GM12874 (cell line): ENCODE results near the gene PLEKHA8.

Experiments used
- CTCF ChIP-seq: IDR thresholded peaks from 2 replicates; pipeline ENCODE4 v1.5.1; 2011; ENCODE audit warnings: low read depth, mild to moderate bottlenecking, control low read depth, low read length, moderate library complexity; ENCODE audit not compliant: insufficient read depth

PLEKHA8 gene

DNA sequence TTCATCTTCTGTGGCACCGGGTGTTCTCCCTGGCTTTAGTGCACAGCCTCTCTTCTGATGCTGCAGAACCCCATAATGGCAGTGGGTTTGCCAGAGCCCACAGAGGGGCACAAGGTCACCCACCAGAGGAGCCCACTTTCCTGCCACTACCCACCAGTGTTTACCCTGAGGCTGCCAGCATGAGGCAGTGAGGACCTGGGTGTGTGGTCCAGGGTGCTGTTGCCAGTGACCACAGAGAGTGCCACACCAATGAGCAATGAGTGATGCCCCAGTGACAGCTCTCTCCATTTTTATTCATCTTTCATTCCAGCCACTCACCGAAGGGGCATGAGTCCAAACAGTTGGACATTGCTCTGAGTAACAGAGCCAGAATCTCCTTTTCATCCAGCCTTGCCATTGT is 141.4 kb downstream of the PLEKHA8 start:
- no peak for TF ChIP-seq CTCF

- no peak for TF ChIP-seq CTCF
Measured at GRCh38 chr7:30170476-30171205, 142.4 kb downstream of the PLEKHA8 start.

- no peak for TF ChIP-seq CTCF
Measured at GRCh38 chr7:30171766-30172447, 143.7 kb downstream of the PLEKHA8 start.

GRCh38 chr7:30172451-30172850 is 144.2 kb downstream of the PLEKHA8 start:
- no peak for TF ChIP-seq CTCF

DNA sequence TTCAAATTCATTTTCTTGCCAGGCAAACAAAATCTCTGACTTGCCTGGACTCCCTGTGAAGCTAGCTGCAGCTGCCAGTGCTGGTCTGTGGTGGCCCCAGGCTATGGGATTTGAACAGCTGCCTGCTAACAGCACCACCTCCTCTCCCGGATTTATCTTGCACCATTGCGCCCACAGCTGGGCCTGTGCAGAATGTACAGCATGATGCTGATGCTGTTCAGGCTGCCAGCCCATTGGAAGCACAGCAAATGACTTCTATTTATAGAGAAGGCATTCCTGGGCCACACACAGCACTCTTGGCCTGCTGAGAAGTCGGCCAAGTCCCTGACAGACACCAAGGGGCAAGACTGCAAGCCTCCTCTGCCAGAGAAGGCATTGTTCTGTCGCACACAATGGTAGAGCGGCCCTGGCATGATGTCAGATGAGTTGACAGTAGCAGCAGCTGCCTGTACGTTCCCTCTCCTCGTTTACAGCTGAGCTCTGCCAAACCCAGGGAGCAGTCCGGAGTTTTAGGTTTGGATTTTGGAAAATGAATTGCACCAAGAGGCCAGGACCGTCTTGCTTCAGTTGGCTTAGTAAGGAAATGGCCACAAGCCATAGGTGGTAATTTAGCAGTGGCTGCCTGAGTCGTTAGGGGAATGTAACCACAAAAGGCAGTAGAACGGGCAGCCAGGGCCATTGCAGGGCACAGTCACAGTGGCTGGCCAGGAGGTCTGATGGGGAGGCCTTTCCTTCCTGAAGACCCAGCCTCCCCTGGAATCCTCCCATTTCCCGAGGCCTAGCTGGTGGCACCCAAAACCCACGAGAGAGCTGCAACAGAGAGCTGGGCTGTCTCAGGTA is 145.1 kb downstream of the PLEKHA8 start:
- no peak for TF ChIP-seq CTCF

- TF ChIP-seq CTCF, result no peak
Measured at GRCh38 chr7:30175180-30175579, 147.0 kb downstream of the PLEKHA8 start.

GRCh38 chr7:30175636-30176147 is 147.5 kb downstream of the PLEKHA8 start:
- TF ChIP-seq CTCF, result no peak
